Bronchial epithelial cell (primary cell): ENCODE data around the gene MMP15. TPM values are rescaled to one million over a fixed set of nuclear protein-coding genes. Genes with fewer than 3 reads are reported as not detected.

Experiments
- DNase-seq: peaks from one replicate; pipeline ENCODE4 v3.0.0-alpha.2; 2010; ENCODE audit warnings: low read depth
- FAIRE-seq: peaks from 2 replicates; lab custom pipeline; 2011; peaks lifted over from hg19 to GRCh38; lab: Jason Lieb, UNC
- H3K27me3 ChIP-seq: 2 replicates; pipeline ENCODE4 v1.5.1; 2011; ENCODE audit warnings: low read length; ENCODE audit not compliant: control insufficient read depth, insufficient read depth
- H3K36me3 ChIP-seq: 2 replicates; pipeline ENCODE4 v1.5.1; 2011; ENCODE audit warnings: low read length; ENCODE audit not compliant: control insufficient read depth, insufficient read depth
- H3K4me3 ChIP-seq: 2 replicates; pipeline ENCODE4 v1.5.1; 2011; ENCODE audit warnings: mild to moderate bottlenecking, low read depth, low read length, control low read depth
- CTCF ChIP-seq: IDR thresholded peaks from 2 replicates; pipeline ENCODE4 v1.5.1; 2011; ENCODE audit warnings: mild to moderate bottlenecking, moderate library complexity, low read length, control low read depth, inconsistent platforms; ENCODE audit not compliant: insufficient read depth, severe bottlenecking
- total RNA-seq: library from RNA; depleted of rRNA; stranded (reverse); fragments of >200 nt; gene quantifications from 2 replicates; pipeline ENCODE4 v1.2.1, GENCODE V29; 2014

Gene MMP15
- total RNA-seq, 1 donor from 2014 or later: 8.4 TPM

- DNase-seq: no peak
- no peak for TF ChIP-seq CTCF
- Histone ChIP-seq H3K4me3 (no peak overlapping the region), H3K36me3 (no peaks in the 10 kb centered on the region), H3K27me3 (no peaks in the 10 kb centered on the region)
- no peak for FAIRE-seq
Measured at GRCh38 chr16:58034128-58034685, 8.7 kb downstream of the MMP15 start.

GRCh38 chr16:58034774-58035173 is 9.2 kb downstream of the MMP15 start:
- no peaks in the 10 kb centered on the region for H3K27me3 ChIP-seq
- H3K4me3 ChIP-seq: no peak overlapping the region
- DNase-seq: no peak
- TF ChIP-seq CTCF: no peak
- H3K36me3 ChIP-seq: no peaks in the 10 kb centered on the region
- FAIRE-seq: no peak

- no peak for DNase-seq
- no peak for FAIRE-seq
- Histone ChIP-seq H3K27me3 (no peaks in the 10 kb centered on the region), H3K4me3 (no peak overlapping the region), H3K36me3 (no peaks in the 10 kb centered on the region)
- TF ChIP-seq CTCF: no peak
Measured at GRCh38 chr16:58035356-58036170, 10.0 kb downstream of the MMP15 start.

DNA sequence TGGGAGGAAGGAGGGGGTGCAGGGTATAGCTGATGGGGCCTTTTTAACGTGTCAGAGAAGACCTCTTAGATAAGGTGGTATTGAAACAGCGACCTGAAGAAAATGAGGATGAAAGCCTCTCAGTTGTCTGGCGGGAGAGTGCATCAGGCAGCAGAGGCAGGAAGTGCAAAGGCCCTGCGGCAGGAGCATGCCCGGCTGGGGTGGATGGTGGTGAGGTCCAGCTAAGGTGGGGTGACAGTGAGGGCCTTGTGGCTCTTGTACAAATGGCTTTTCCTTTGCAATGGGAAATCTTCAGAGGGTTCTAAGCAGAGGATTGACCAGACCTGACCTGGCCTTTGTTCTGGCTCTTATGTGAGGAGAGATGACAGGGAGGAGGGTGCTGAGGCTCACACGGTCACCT is 11.4 kb downstream of the MMP15 start:
- FAIRE-seq (peak; percentile 13), DNase-seq (no peak)
- H3K36me3 ChIP-seq: no peaks in the 10 kb centered on the region
- no peaks in the 10 kb centered on the region for H3K27me3 ChIP-seq
- TF ChIP-seq CTCF: no peak
- no peak overlapping the region for H3K4me3 ChIP-seq

- TF ChIP-seq CTCF: no peak
- peak; percentile 94 for FAIRE-seq
Measured at GRCh38 chr16:58037365-58038057, 12.0 kb downstream of the MMP15 start.

More at GRCh38 chr16:58037365-58038057, 12.0 kb downstream of the MMP15 start:
- no peak for DNase-seq
- Histone ChIP-seq H3K36me3 (no peaks in the 10 kb centered on the region), H3K27me3 (no peaks in the 10 kb centered on the region), H3K4me3 (no peak overlapping the region)
